ENCODE measurements around the gene MAGED1. TPM values are rescaled to one million over a fixed set of nuclear protein-coding genes. Genes with fewer than 3 reads are reported as not detected.

The MAGED1 gene, protein sequence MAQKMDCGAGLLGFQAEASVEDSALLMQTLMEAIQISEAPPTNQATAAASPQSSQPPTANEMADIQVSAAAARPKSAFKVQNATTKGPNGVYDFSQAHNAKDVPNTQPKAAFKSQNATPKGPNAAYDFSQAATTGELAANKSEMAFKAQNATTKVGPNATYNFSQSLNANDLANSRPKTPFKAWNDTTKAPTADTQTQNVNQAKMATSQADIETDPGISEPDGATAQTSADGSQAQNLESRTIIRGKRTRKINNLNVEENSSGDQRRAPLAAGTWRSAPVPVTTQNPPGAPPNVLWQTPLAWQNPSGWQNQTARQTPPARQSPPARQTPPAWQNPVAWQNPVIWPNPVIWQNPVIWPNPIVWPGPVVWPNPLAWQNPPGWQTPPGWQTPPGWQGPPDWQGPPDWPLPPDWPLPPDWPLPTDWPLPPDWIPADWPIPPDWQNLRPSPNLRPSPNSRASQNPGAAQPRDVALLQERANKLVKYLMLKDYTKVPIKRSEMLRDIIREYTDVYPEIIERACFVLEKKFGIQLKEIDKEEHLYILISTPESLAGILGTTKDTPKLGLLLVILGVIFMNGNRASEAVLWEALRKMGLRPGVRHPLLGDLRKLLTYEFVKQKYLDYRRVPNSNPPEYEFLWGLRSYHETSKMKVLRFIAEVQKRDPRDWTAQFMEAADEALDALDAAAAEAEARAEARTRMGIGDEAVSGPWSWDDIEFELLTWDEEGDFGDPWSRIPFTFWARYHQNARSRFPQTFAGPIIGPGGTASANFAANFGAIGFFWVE
- total RNA-seq (10 to 100 TPM; 20.3 to 23.7 TPM), total RNA-seq (9.6 to 59.8 (median 29.8) reads per million in 172 experiments)
- polyA plus RNA-seq (2013, experiment 1 of 2), result 24.0 TPM
- 32.4 TPM for polyA plus RNA-seq (2013, experiment 2 of 2)

GRCh38 chrX:51892921-51893745, at the start of gene MAGED1:
TSS of gene MAGED1 (plus strand) at chrX:51893623. CDS start at chrX:51894305, 682 bp downstream.
- peaks cover 28% of the 10 kb centered on the region for H3K4me1 Mint-ChIP-seq (ENCODE audit: low read depth)
- ATAC-seq (ENCODE audit: poor library complexity) (peak; percentile 92), DNase-seq (peak; percentile 52 to 88 (median 70))
- TF ChIP-seq, protein P1, sequence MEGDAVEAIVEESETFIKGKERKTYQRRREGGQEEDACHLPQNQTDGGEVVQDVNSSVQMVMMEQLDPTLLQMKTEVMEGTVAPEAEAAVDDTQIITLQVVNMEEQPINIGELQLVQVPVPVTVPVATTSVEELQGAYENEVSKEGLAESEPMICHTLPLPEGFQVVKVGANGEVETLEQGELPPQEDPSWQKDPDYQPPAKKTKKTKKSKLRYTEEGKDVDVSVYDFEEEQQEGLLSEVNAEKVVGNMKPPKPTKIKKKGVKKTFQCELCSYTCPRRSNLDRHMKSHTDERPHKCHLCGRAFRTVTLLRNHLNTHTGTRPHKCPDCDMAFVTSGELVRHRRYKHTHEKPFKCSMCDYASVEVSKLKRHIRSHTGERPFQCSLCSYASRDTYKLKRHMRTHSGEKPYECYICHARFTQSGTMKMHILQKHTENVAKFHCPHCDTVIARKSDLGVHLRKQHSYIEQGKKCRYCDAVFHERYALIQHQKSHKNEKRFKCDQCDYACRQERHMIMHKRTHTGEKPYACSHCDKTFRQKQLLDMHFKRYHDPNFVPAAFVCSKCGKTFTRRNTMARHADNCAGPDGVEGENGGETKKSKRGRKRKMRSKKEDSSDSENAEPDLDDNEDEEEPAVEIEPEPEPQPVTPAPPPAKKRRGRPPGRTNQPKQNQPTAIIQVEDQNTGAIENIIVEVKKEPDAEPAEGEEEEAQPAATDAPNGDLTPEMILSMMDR (IDR thresholded peaks at IDR 0.05), result no peak
- peaks cover 10% of the 10 kb centered on the region for H3K36me3 Mint-ChIP-seq (ENCODE audit: low read depth)
- POLR2A ChIA-PET, result interaction anchor here (0.7 to 2.4 kb wide), 3 partner anchors 9 to 369 kb away, joined by 3 to 8 read pairs (median 3); partner anchors contain the start of gene GSPT2
- intact Hi-C loops (cut with DNase I, micrococcal nuclease), result loop anchor here in 1 of 2 experiments (5.0 kb wide), 1 partner anchor 369 kb away; no protein-coding TSS in a partner anchor
- Histone ChIP-seq H3K4me3 (ENCODE audit: low read length) (peak within 1 kb of the TSS; percentile 65), H3K27me3 (ENCODE audit: control insufficient read depth in 1 of 2, insufficient read depth in 2 of 2, low read length in 2 of 2) (no peaks in the 10 kb centered on the region), H3K4me1 (ENCODE audit: insufficient read depth, low read length) (peaks cover 25% of the 10 kb centered on the region), H3K9me3 (ENCODE audit: control insufficient read depth in 1 of 2, insufficient read depth in 1 of 2, low read length in 2 of 2) (no peaks in the 10 kb centered on the region), H3K36me3 (ENCODE audit: insufficient read depth, low read length) (peaks cover 5% of the 10 kb centered on the region), H3K27ac (ENCODE audit: low read depth in 1 of 2, low read length in 2 of 2) (peak within 1 kb of the TSS; percentile 41 to 48)
- H3K27ac Mint-ChIP-seq, result peak within 1 kb of the TSS; percentile 78
- H3K27me3 Mint-ChIP-seq, result no peaks in the 10 kb centered on the region
- H3K4me3 Mint-ChIP-seq, result peak within 1 kb of the TSS; percentile 95
- CTCF ChIA-PET, result no interaction called here
- no peaks in the 10 kb centered on the region for H3K9me3 Mint-ChIP-seq

DNA sequence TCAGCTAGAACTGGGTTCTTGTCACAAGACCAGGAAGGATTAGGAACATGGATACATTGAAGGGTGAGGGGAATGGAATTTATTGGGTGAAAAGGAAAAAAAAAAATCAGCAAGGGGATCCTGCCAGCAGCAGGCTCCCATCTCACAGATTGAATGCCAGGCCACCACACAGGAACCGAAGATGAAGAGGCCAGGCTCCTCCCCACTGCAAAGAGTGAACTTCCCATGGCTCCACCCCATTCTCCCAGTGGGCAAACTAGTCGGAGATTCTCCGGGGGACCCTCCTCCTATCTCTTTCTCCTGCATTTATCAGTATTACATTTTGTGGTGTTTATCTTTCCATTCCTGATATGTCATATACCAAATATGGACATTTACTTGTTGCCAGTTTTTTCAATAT, 46.0 kb upstream of the MAGED1 start:
- no peaks in the 10 kb centered on the region for H3K4me1 ChIP-seq (ENCODE audit: insufficient read depth, low read length)
- ChIA-PET POLR2A (no interaction called here), CTCF (no interaction called here)
- TF ChIP-seq, protein P1 (IDR thresholded peaks at IDR 0.05), result no peak
- intact Hi-C loops (cut with DNase I, micrococcal nuclease), result no loop called here
- H3K9me3 ChIP-seq (ENCODE audit: control insufficient read depth in 1 of 2, insufficient read depth in 1 of 2, low read length in 2 of 2), result peaks cover 0 to 4% of the 10 kb centered on the region in 2 experiments
- Mint-ChIP-seq H3K4me3 (no peak overlapping the region), H3K9me3 (peaks cover 3% of the 10 kb centered on the region), H3K36me3 (ENCODE audit: low read depth) (peaks cover 73% of the 10 kb centered on the region), H3K4me1 (ENCODE audit: low read depth) (peaks cover 12% of the 10 kb centered on the region), H3K27me3 (no peaks in the 10 kb centered on the region), H3K27ac (no peak overlapping the region)
- ATAC-seq (ENCODE audit: poor library complexity), result no peak
- no peak overlapping the region for H3K27ac ChIP-seq (ENCODE audit: low read depth in 1 of 2, low read length in 2 of 2)
- DNase-seq, result no peak
- H3K36me3 ChIP-seq (ENCODE audit: insufficient read depth, low read length), result peaks cover 8% of the 10 kb centered on the region
- no peak overlapping the region for H3K4me3 ChIP-seq (ENCODE audit: low read length)
- no peaks in the 10 kb centered on the region for H3K27me3 ChIP-seq (ENCODE audit: control insufficient read depth in 1 of 2, insufficient read depth in 2 of 2, low read length in 2 of 2)

- TF ChIP-seq, protein P1 (IDR thresholded peaks at IDR 0.05), result no peak
- H3K4me3 Mint-ChIP-seq, result no peak overlapping the region
- ChIA-PET CTCF (no interaction called here), POLR2A (no interaction called here)
- ATAC-seq (ENCODE audit: poor library complexity) (no peak), DNase-seq (no peak)
- no peak overlapping the region for H3K27ac Mint-ChIP-seq
- H3K27me3 ChIP-seq (ENCODE audit: control insufficient read depth in 1 of 2, insufficient read depth in 2 of 2, low read length in 2 of 2), result no peaks in the 10 kb centered on the region
- H3K9me3 Mint-ChIP-seq, result no peaks in the 10 kb centered on the region
- H3K9me3 ChIP-seq (ENCODE audit: control insufficient read depth in 1 of 2, insufficient read depth in 1 of 2, low read length in 2 of 2), result peaks cover 4 to 9% of the 10 kb centered on the region in 2 experiments
- no peak overlapping the region for H3K27ac ChIP-seq (ENCODE audit: low read depth in 1 of 2, low read length in 2 of 2)
- peaks cover 10% of the 10 kb centered on the region for H3K36me3 ChIP-seq (ENCODE audit: insufficient read depth, low read length)
- peaks cover 12% of the 10 kb centered on the region for H3K4me1 Mint-ChIP-seq (ENCODE audit: low read depth)
- intact Hi-C loops (cut with DNase I, micrococcal nuclease), result no loop called here
- no peaks in the 10 kb centered on the region for H3K27me3 Mint-ChIP-seq
- no peak overlapping the region for H3K4me3 ChIP-seq (ENCODE audit: low read length)
- H3K4me1 ChIP-seq (ENCODE audit: insufficient read depth, low read length), result no peaks in the 10 kb centered on the region
- peaks cover 74% of the 10 kb centered on the region for H3K36me3 Mint-ChIP-seq (ENCODE audit: low read depth)
Observed at GRCh38 chrX:51851507-51852085, 41.8 kb upstream of the MAGED1 start.
